GM21576 (cell line): ENCODE measurements around the gene C20orf202.

Experiments used
- ATAC-seq: cut with Tn5 transposase; IDR thresholded peaks from one replicate; pipeline ENCODE4 v1.9.1; 2021; ENCODE audit warnings: mild to moderate bottlenecking, moderate library complexity; ENCODE audit not compliant: unreplicated experiment

The C20orf202 gene

GRCh38 chr20:1202762-1203504, at the start of gene C20orf202:
TSS of gene C20orf202 (plus strand) at chr20:1203454. CDS start at chr20:1203586, 132 bp downstream.
- no peak for ATAC-seq

DNA sequence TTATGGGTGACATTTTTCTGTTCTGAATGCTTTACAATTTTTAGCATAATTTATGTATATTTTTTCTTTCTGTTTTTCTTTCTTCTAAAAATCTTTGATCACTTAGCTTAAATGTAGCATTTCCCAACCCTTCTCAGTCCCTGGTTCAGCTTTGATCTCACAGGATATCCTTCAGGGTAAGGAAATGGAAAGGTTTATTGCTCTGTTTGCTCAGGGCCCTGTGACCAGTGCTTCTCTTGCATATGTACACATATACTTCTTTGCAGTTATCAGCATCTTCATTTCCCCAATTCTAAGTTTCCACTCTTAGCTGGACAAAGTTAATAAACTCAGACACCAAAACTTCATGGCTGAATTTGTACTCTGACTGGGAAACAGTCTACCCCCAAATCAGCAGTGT, 49.0 kb upstream of the C20orf202 start:
- no peak for ATAC-seq

- ATAC-seq = no peak
Measured at GRCh38 chr20:1154691-1155090, 48.6 kb upstream of the C20orf202 start.

GRCh38 chr20:1155342-1155741, 47.9 kb upstream of the C20orf202 start:
- no peak for ATAC-seq

- no peak for ATAC-seq
Measured at GRCh38 chr20:1160496-1160895, 42.8 kb upstream of the C20orf202 start.

DNA sequence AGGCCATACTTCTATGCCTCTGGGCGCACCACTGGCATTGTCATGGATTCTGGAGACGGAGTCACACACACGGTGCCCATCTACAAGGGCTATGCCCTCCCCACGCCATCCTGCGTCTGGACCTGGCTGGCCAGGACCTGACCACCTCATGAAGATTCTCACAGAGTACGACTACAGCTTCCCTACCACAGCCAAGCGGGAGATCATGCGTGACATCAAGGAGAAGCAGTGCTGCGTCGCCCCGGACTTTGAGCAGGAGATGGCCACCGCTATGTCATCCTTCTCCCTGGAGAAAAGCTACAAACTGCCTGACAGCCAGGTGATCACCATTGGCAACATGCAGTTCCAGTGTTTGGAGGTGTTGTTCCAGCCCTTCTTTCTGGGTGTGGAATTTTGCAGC, 42.3 kb upstream of the C20orf202 start:
- ATAC-seq = no peak

- no peak for ATAC-seq
Measured at GRCh38 chr20:1163105-1163504, 40.1 kb upstream of the C20orf202 start.

DNA sequence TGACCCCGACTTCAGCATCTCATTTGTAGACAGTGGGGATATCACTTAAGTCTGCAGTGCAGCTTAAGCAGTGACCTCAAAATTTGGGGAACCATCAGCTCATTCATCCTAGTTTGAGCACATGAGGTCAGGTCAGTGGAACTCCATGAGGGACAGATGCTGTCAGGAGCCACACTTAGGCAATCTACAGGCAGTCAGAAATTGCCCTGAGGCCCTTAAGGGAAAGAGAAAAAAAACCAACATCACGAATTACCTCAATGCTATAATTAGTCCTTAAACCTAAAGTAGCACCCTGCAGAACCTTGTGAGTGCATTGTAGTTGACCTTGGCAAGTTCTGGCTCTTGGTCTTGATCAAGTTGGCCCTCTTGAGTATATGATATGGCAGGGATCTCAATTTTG, 39.6 kb upstream of the C20orf202 start:
- ATAC-seq = no peak

DNA sequence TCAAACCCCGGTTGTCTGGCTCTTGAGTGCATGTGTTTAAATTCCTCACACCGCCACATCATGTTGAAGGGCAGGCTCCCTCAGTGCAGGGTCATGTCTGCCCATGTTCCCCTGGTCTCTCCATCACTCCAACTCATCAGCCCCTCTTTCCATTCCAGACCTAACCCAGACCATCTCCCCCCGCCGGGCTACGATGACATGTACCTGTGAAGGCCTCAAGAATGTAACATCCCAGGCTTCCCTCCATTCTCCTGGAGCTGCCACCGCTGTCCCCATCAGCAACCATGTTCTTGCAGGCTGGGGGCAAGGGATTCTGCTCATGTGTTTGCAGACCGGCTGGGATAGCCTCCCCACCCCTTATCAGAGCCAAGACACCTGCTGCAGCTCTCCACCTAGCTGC, 38.4 kb upstream of the C20orf202 start:
- no peak for ATAC-seq

- no peak for ATAC-seq
Measured at GRCh38 chr20:1165521-1165920, 37.7 kb upstream of the C20orf202 start.

- no peak for ATAC-seq
Measured at GRCh38 chr20:1165941-1166340, 37.3 kb upstream of the C20orf202 start.

DNA sequence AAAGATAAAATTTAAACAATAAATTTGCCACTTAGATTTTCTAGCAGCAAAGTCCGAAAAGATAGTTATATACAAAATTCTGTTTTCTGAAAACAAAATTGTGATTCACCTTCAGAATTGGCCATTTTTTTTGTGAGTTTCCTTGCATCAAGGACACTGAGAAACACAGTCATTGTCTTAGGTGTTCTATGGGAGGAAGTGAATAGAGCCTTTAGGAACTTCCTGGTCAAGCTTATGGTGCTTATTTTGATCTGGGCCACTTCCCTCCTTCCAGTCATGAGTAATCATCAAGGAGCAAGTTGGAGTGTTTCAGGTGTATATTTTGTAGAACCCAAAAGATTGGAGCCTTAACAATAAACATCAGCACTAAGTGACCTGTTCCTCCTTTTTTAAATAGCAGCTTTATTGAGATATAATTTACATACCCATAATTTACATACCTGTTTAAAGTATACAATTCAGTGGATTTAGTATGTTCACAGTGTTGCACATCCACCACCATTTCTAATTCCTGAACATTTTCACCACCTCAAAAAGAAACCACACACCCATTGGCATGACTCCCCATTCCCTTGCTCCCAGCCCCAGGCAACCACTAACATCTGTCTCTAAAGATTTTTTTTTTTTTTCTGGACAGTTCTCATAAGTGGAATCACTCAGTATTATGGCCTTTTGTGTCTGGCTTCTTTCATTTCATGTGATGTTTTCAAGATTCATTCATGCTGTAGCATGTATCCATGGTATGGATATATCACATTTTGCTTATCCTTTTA, 36.1 kb upstream of the C20orf202 start:
- no peak for ATAC-seq

GRCh38 chr20:1169224-1169623, 34.0 kb upstream of the C20orf202 start:
- no peak for ATAC-seq

GRCh38 chr20:1171461-1172093, 31.7 kb upstream of the C20orf202 start:
- no peak for ATAC-seq

DNA sequence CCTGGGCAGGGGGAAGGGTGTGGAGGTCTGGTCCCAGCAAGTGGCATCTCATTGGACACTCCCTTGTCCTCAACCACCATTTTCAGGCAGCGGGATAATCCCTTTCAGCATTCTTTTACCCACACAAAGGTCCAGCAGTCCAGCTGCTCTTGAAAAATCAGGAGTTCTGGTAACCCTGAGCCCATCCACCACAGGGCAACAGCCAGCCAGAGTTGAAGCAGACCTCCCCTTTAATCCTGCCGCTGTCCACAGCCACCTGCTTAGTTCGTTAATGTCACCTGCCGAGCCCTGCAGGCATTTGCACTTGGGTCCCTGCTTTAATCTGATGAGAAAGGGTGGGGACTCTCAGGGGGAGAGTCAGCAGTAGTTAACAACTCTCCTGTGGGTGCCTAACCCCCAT, 29.6 kb upstream of the C20orf202 start:
- no peak for ATAC-seq

DNA sequence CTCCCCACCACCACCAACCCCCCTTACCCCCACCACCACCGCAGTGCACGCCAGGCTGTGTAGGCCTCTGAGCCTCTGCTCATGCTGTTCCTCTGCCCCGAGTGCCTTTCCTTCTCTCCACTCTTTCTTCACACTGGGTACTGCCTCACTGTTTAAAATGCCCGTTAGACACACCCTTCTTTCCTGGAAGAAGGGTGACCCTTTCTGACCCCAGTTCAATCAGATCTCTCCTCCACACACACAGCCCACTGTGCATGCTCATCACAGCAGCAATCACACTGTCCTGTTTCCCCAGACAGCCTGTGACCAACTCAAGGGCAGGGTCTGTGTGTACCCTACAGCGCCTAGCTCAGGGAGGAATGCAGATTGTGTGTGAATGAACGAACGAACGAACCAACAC, 28.5 kb upstream of the C20orf202 start:
- ATAC-seq = no peak

GRCh38 chr20:1177680-1178079, 25.6 kb upstream of the C20orf202 start:
- no peak for ATAC-seq

DNA sequence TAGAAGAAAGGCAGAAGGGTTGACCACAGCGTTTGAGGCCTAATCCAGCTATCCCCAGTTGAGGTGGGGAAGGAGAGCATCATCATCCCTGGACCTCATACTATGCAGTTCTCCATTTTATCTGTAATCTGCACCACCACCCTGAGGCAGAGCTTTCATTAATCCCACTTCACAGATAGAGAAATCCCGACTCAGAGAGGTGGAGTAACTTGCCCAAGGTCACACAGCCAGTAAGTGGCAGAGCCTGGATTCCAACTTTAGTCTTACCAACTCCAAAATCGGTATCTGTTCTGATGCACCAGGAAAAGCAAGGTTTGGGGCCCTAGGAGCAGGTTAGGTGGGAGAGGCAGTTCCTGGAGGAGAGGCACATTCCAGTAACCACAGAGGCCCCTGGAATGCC, 25.2 kb upstream of the C20orf202 start:
- ATAC-seq = no peak

- ATAC-seq = no peak
Measured at GRCh38 chr20:1178623-1179022, 24.6 kb upstream of the C20orf202 start.

- no peak for ATAC-seq
Measured at GRCh38 chr20:1180949-1181348, 22.3 kb upstream of the C20orf202 start.

GRCh38 chr20:1182106-1182505, 21.1 kb upstream of the C20orf202 start:
- ATAC-seq = no peak

DNA sequence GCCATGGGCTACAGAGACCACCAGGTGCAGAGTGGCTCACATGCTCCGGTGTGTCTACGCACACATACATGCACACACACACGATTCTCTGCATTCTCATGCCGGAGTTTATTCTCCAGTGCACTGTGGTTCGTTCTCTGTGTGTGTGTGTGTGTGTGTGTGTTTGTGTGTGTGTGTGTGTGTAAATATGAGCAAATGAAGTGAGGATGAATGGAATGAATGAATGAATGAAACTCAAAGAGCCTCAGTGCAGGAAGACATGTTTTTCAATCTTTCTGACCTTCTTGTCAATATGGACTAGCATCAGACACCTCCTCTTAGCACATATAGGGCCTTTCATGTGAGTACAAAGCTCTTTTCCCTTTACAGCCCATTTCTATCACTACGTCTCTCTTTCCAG, 20.1 kb upstream of the C20orf202 start:
- ATAC-seq = no peak
